Endothelial cell of umbilical vein (primary cell): ENCODE measurements around the gene COL28A1. TPM values are rescaled to one million over a fixed set of nuclear protein-coding genes. Genes with fewer than 3 reads are reported as not detected.

ENCODE experiments used
- BruUV-seq: library from RNA; stranded (reverse); fragments of 400-500 nt; replicated peaks from 2 replicates; lab custom pipeline; 2021; lab: Mats Ljungman, UMichigan
- CTCF ChIA-PET: fragments of 300-600, 350-600 bp; sonication (Branson Sonifier 250); formaldehyde crosslinking; loops from one replicate; lab custom pipeline; 2021; ENCODE audit warnings: antibody characterized with exemption, inconsistent platforms; lab: Charles Lee
- POLR2A ChIA-PET: fragments of 300-600, 350-600 bp; sonication (Branson Sonifier 250); formaldehyde crosslinking; loops from one replicate; lab custom pipeline; 2021; ENCODE audit warnings: antibody characterized with exemption, inconsistent platforms; lab: Charles Lee
- DNase-seq: peaks from one replicate; pipeline ENCODE4 v3.0.0-alpha.2; 2011; ENCODE audit warnings: low read depth, low spot score
- FAIRE-seq: peaks from 2 replicates; lab custom pipeline; 2011; peaks lifted over from hg19 to GRCh38; lab: Jason Lieb, UNC
- H2AFZ ChIP-seq: 2 replicates; pipeline ENCODE4 v1.6.0; 2012; ENCODE audit warnings: low read depth, low read length, control low read depth, inconsistent platforms
- H3K27ac ChIP-seq: 2 replicates; pipeline ENCODE4 v1.5.1; 2011; ENCODE audit warnings: low read depth, mild to moderate bottlenecking, control low read depth, low read length, moderate library complexity; ENCODE audit not compliant: insufficient read depth
- H3K27me3 ChIP-seq, 2 experiments: 2 replicates each; pipeline versions ENCODE4 v1.6.0 to v1.6.1; 2011; ENCODE audit warnings: low read length in 2 of 2, mixed read lengths in 1 of 2; ENCODE audit not compliant: control insufficient read depth in 2 of 2, insufficient read depth in 2 of 2
- H3K36me3 ChIP-seq, 2 experiments: 2 replicates in 1 of 2; 3 replicates in 1 of 2; pipeline ENCODE4 v1.5.1; 2011; ENCODE audit warnings: low read length in 2 of 2, mild to moderate bottlenecking in 1 of 2, moderate library complexity in 1 of 2; ENCODE audit not compliant: control insufficient read depth in 2 of 2, insufficient read depth in 2 of 2; ENCODE audit errors: extremely low read depth in 1 of 2
- H3K4me1 ChIP-seq: 3 replicates; pipeline ENCODE4 v1.5.1; 2011; ENCODE audit warnings: mild to moderate bottlenecking, low read length; ENCODE audit not compliant: control insufficient read depth, insufficient read depth; ENCODE audit errors: extremely low read depth
- H3K4me2 ChIP-seq: 2 replicates; pipeline ENCODE4 v1.6.1; 2011; ENCODE audit warnings: low read length, control low read depth, mixed read lengths; ENCODE audit not compliant: insufficient read depth
- H3K4me3 ChIP-seq, 3 experiments: fragments of 200-600 bp in 1 of 3; sonication (generic), shearing (Covaris generic) in 1 of 3; replicated peaks in 1 of 3; 2 replicates each; pipeline ENCODE4 v1.5.1; 2011 to 2016; ENCODE audit warnings: control low read depth in 3 of 3, low read length in 3 of 3, mild to moderate bottlenecking in 2 of 3, inconsistent platforms in 1 of 3, low read depth in 1 of 3, moderate library complexity in 1 of 3; ENCODE audit not compliant: insufficient read depth in 1 of 3
- H3K79me2 ChIP-seq: 2 replicates; pipeline ENCODE4 v1.6.0; 2012; ENCODE audit warnings: low read length, inconsistent platforms; ENCODE audit not compliant: control insufficient read depth, insufficient read depth
- H3K9ac ChIP-seq: replicated peaks from 2 replicates; pipeline ENCODE3; 2011; ENCODE audit warnings: low read length, control low read depth; ENCODE audit not compliant: insufficient read depth; ENCODE audit errors: extremely low read depth
- H3K9me1 ChIP-seq: replicated peaks from 3 replicates; pipeline ENCODE4 v1.6.0; 2011; ENCODE audit warnings: mild to moderate bottlenecking, low read length; ENCODE audit not compliant: control insufficient read depth, insufficient read depth; ENCODE audit errors: extremely low read depth
- H3K9me3 ChIP-seq: replicated peaks from 2 replicates; pipeline ENCODE4 v1.5.1; 2012; ENCODE audit warnings: low read length, inconsistent platforms; ENCODE audit not compliant: control insufficient read depth, insufficient read depth
- H4K20me1 ChIP-seq: replicated peaks from 2 replicates; pipeline ENCODE3; 2011; ENCODE audit warnings: mild to moderate bottlenecking, low read length; ENCODE audit not compliant: control insufficient read depth, insufficient read depth; ENCODE audit errors: extremely low read depth
- CTCF ChIP-seq, 2 donors: IDR thresholded peaks; 1 replicate in 1 of 2; 2 replicates in 1 of 2; pipeline ENCODE4 v1.5.1; 2011; ENCODE audit warnings: low read length in 2 of 2, mild to moderate bottlenecking in 2 of 2, moderate library complexity in 2 of 2, control low read depth in 1 of 2, inconsistent platforms in 1 of 2, low read depth in 1 of 2; ENCODE audit not compliant: insufficient read depth in 1 of 2; ENCODE audit errors: extremely low read depth in 1 of 2
- EZH2 ChIP-seq: IDR thresholded peaks from 2 replicates; pipeline ENCODE4 v1.6.1; 2012; ENCODE audit warnings: borderline replicate concordance, low read depth, mild to moderate bottlenecking, moderate library complexity, low read length, inconsistent platforms; ENCODE audit not compliant: severe bottlenecking
- FOS ChIP-seq: IDR thresholded peaks from 2 replicates; pipeline ENCODE4 v1.6.1; 2011; ENCODE audit warnings: mild to moderate bottlenecking, low read length, moderate library complexity, borderline replicate concordance; ENCODE audit not compliant: insufficient read depth
- GATA2 ChIP-seq: IDR thresholded peaks from 2 replicates; pipeline ENCODE4 v1.7.0; 2011; ENCODE audit warnings: low read depth, mild to moderate bottlenecking, moderate library complexity, mixed read lengths, low read length; ENCODE audit not compliant: insufficient read length, insufficient read depth
- JUN ChIP-seq: IDR thresholded peaks from 2 replicates; pipeline ENCODE4 v1.6.1; 2011; ENCODE audit warnings: borderline replicate concordance, low read depth; ENCODE audit not compliant: insufficient read length, insufficient read depth
- MAX ChIP-seq: IDR thresholded peaks from 2 replicates; pipeline ENCODE4 v1.6.1; 2011; ENCODE audit not compliant: insufficient read depth, insufficient read length
- MYC ChIP-seq: IDR thresholded peaks from one replicate; pipeline ENCODE4 v1.6.1; 2011; ENCODE audit warnings: mild to moderate bottlenecking, low read depth, low read length
- POLR2A ChIP-seq: IDR thresholded peaks from 2 replicates; pipeline ENCODE4 v1.6.1; 2012; ENCODE audit warnings: low read depth, mild to moderate bottlenecking, control low read depth, low read length
- POLR2AphosphoS5 ChIP-seq: IDR thresholded peaks from 2 replicates; pipeline ENCODE4 v1.6.1; 2012; ENCODE audit warnings: low read depth, mild to moderate bottlenecking, control low read depth, low read length, moderate library complexity; ENCODE audit not compliant: insufficient read depth
- dilution Hi-C: fragments of 300-500 bp; cut with MboI; formaldehyde crosslinking; loops from one replicate; pipeline ENCODE4 v1.15.0; 2019; ENCODE audit warnings: low sequenced_read_pairs; ENCODE audit not compliant: extremely low pct_ligation_motif_present
- intact Hi-C: fragments of 100-400 bp; cut with micrococcal nuclease; formaldehyde crosslinking; loops from one replicate; pipeline ENCODE4 v1.10.0; 2022
- polyA plus RNA-seq, 4 experiments: library from polyadenylated mRNA; depleted of rRNA in 3 of 4; stranded (reverse) in 3 of 4; unstranded in 1 of 4; fragments of >200 nt; gene quantifications; 2 replicates each; pipeline versions ENCODE4 v1.2.1 to v1.2.3, GENCODE V29; 2011 to 2012; ENCODE audit warnings: missing spikeins in 1 of 4
- total RNA-seq: library from RNA; stranded (reverse); gene quantifications from 2 replicates; pipeline ENCODE4 v1.2.3, GENCODE V29; 2021

Gene COL28A1
- total and polyA plus RNA-seq, 2 donors (not counting 3 experiments of a cell fraction or from before 2014, with no cell fraction given): not detected

GRCh38 chr7:7352845-7353244, 182.8 kb downstream of the COL28A1 start:
- no peak overlapping the region for H3K4me2 ChIP-seq
- no peak for FAIRE-seq
- no peak overlapping the region for H3K27ac ChIP-seq
- no peak overlapping the region for H3K4me3 ChIP-seq
- POLR2A ChIA-PET: no interaction called here
- H3K9ac ChIP-seq: no peak overlapping the region
- no peak overlapping the region for H2AFZ ChIP-seq
- H3K36me3 ChIP-seq: no peaks in the 10 kb centered on the region
- H4K20me1 ChIP-seq: no peaks in the 10 kb centered on the region
- H3K79me2 ChIP-seq: no peaks in the 10 kb centered on the region
- no TSS peak for BruUV-seq
- no peaks in the 10 kb centered on the region for H3K4me1 ChIP-seq
- CTCF ChIA-PET: interaction anchor here (1.4 kb wide), 1 partner anchor 249 kb away, joined by 3 read pairs; no protein-coding TSS in a partner anchor
- no peak for TF ChIP-seq POLR2A
- TF ChIP-seq CTCF (IDR thresholded peaks at IDR 0.05; ENCODE audit: extremely low read depth in 1 of 2, insufficient read depth in 1 of 2, low read depth in 1 of 2, low read length in 2 of 2): no peak
- TF ChIP-seq MYC: no peak
- no peak for TF ChIP-seq FOS
- no peak for TF ChIP-seq EZH2
- no peak for TF ChIP-seq GATA2
- no peak for TF ChIP-seq JUN
- TF ChIP-seq POLR2AphosphoS5: no peak
- TF ChIP-seq MAX: no peak
- no peak for DNase-seq
- no peaks in the 10 kb centered on the region for H3K9me3 ChIP-seq
- intact Hi-C loops (no loop called here), dilution Hi-C loops (no loop called here)
- no peaks in the 10 kb centered on the region for H3K9me1 ChIP-seq
- H3K27me3 ChIP-seq: no peaks in the 10 kb centered on the region
